Peyer's patch (tissue), 4 donors: ENCODE results near the gene LBX1. TPM values are rescaled to one million over a fixed set of nuclear protein-coding genes. Genes with fewer than 3 reads are reported as not detected.

ENCODE experiments used
- DNase-seq, 3 donors: peaks; one replicate each; pipeline ENCODE4 v3.0.0-alpha.2; 2017 to 2019
- H3K27ac ChIP-seq, 4 donors: fragments of 200-600 bp; sonication (generic); one replicate each; pipeline ENCODE4 v1.5.1; 2016 to 2019
- H3K27me3 ChIP-seq, 2 donors: fragments of 200-600 bp; sonication (generic); one replicate each; pipeline ENCODE4 v1.5.1; 2019
- H3K36me3 ChIP-seq, 3 donors: fragments of 200-600 bp; sonication (generic); one replicate each; pipeline ENCODE4 v1.5.1; 2016 to 2019
- H3K4me1 ChIP-seq, 4 donors: fragments of 200-600 bp; sonication (generic); one replicate each; pipeline ENCODE4 v1.5.1; 2016 to 2019
- H3K4me3 ChIP-seq, 4 donors: fragments of 200-600 bp; sonication (generic); 1 replicate in 3 of 4; 2 replicates in 1 of 4; pipeline ENCODE4 v1.5.1; 2016 to 2019; ENCODE audit warnings: mild to moderate bottlenecking in 1 of 4
- H3K9me3 ChIP-seq, 4 donors: fragments of 200-600 bp; sonication (generic); one replicate each; pipeline ENCODE4 v1.5.1; 2016 to 2019; ENCODE audit warnings: mild to moderate bottlenecking in 1 of 4
- POLR2A ChIP-seq, 2 donors: fragments of 450-650 bp; IDR thresholded peaks; one replicate each; pipeline ENCODE4 v1.5.1; 2017; ENCODE audit warnings: antibody characterized with exemption in 2 of 2, mild to moderate bottlenecking in 2 of 2, moderate library complexity in 2 of 2
- total RNA-seq, 4 donors: library from RNA; depleted of rRNA; stranded (reverse); fragments of >200 nt; gene quantifications; one replicate each; pipeline ENCODE4 v1.1.0, GENCODE V29; 2016
- TF ChIP-seq, protein P1 (sequence below), 6 experiments: fragments of 450-650 bp in 4 of 6; fragments of 200-600 bp in 2 of 6; sonication (generic) in 1 of 6; IDR thresholded peaks; one replicate each; pipeline ENCODE4 v1.5.1; 2017 to 2019; ENCODE audit warnings: antibody characterized with exemption in 6 of 6, mild to moderate bottlenecking in 3 of 6, moderate library complexity in 1 of 6

Gene LBX1
- total RNA-seq, 4 donors from 2014 or later = not detected

DNA sequence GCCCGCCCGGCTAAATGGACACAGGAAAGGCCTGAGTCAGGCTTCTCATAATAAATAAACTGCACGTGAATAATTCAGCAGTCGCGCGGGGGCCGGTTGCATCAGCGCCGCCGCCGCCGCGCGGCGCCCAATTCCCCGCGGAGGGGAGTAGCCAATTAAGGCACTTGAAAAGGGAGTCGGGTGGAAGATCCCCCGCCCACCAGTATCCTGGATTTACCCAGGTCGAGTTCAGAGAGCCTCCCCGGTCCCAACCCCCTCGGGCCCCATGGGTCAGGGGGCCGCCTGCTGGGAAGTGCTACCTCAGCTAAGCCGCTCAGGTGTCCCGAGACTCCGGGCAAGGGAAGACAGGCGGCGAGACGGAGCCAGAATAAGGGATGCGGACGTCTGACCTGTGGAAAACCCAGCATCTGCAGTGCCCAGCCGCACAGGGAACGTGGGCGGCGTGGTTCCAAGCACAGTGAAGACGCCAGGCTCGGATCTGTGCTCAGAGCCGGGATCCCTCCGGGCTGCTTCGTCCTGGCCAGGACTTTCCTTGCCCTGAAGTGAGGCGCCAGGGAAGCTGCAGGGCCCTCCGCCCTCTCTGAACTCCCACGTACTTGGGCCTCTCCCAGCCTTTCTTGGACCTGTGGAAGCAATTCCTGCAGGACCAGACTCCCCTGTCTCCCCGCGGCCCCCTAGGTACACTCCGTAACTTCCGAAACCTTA is 7.3 kb upstream of the LBX1 start:
- Histone ChIP-seq H3K9me3 (no peaks in the 10 kb centered on the region), H3K4me1 (peaks cover 0 to 13% (median 0%) of the 10 kb centered on the region in 4 donors), H3K27me3 (peaks cover 3 to 67% of the 10 kb centered on the region in 2 donors), H3K36me3 (no peaks in the 10 kb centered on the region), H3K4me3 (no peak overlapping the region), H3K27ac (no peak overlapping the region)
- TF ChIP-seq, protein P1, sequence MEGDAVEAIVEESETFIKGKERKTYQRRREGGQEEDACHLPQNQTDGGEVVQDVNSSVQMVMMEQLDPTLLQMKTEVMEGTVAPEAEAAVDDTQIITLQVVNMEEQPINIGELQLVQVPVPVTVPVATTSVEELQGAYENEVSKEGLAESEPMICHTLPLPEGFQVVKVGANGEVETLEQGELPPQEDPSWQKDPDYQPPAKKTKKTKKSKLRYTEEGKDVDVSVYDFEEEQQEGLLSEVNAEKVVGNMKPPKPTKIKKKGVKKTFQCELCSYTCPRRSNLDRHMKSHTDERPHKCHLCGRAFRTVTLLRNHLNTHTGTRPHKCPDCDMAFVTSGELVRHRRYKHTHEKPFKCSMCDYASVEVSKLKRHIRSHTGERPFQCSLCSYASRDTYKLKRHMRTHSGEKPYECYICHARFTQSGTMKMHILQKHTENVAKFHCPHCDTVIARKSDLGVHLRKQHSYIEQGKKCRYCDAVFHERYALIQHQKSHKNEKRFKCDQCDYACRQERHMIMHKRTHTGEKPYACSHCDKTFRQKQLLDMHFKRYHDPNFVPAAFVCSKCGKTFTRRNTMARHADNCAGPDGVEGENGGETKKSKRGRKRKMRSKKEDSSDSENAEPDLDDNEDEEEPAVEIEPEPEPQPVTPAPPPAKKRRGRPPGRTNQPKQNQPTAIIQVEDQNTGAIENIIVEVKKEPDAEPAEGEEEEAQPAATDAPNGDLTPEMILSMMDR (IDR thresholded peaks at IDR 0.05) = no peak
- TF ChIP-seq POLR2A (IDR thresholded peaks at IDR 0.05) = no peak
- DNase-seq = no peak

DNA sequence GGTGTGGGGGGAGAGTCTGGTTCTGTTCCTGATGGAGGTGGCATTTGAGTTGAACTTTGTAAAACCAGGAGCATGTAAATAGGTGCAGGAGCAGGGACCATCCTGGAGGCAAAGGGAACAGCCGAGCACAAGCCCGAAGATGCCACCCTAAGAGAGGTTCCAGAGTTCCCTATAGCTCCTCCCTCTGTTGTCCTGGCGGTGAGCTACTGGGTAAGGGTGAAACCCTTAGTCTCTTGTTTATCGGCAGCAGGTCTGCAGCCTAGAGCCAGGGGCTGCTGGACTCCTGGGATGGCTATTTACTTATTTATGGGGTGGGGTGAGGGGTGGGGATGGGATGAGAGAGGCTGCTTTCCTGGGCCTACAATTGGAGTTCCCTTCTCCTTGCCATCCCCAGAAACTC is 6.5 kb upstream of the LBX1 start:
- Histone ChIP-seq H3K4me3 (no peak overlapping the region), H3K4me1 (peaks cover 0 to 13% (median 0%) of the 10 kb centered on the region in 4 donors), H3K27me3 (peaks cover 3 to 75% of the 10 kb centered on the region in 2 donors), H3K36me3 (no peaks in the 10 kb centered on the region), H3K9me3 (no peaks in the 10 kb centered on the region), H3K27ac (no peak overlapping the region)
- TF ChIP-seq, protein P1 (IDR thresholded peaks at IDR 0.05) = no peak
- no peak for TF ChIP-seq POLR2A (IDR thresholded peaks at IDR 0.05)
- no peak for DNase-seq

DNA sequence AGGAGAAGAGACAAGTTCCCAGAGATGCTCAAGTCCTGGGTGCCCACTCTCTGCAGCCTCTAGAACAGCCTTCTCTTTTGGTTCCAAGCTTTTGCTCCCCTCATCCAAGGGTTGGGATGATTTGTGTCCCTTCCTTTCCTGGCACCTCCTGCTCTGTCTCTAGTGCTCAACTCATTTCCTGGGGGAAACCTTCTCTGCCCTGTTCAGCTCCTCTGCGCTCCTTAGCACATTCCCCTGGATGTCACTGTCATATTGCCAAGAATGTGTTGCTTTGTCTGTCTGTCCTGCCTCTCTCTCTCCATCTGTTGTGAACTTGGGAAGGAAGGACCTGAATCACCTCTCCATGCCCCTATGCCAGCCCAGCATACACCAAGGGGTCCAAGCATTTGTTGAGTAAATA is 5.1 kb upstream of the LBX1 start:
- Histone ChIP-seq H3K27ac (no peak overlapping the region), H3K4me3 (no peak overlapping the region), H3K27me3 (peaks cover 3 to 87% of the 10 kb centered on the region in 2 donors), H3K36me3 (no peaks in the 10 kb centered on the region), H3K9me3 (no peaks in the 10 kb centered on the region), H3K4me1 (peaks cover 0 to 23% (median 4%) of the 10 kb centered on the region in 4 donors)
- no peak for DNase-seq
- no peak for TF ChIP-seq POLR2A (IDR thresholded peaks at IDR 0.05)
- TF ChIP-seq, protein P1 (IDR thresholded peaks at IDR 0.05) = no peak

DNA sequence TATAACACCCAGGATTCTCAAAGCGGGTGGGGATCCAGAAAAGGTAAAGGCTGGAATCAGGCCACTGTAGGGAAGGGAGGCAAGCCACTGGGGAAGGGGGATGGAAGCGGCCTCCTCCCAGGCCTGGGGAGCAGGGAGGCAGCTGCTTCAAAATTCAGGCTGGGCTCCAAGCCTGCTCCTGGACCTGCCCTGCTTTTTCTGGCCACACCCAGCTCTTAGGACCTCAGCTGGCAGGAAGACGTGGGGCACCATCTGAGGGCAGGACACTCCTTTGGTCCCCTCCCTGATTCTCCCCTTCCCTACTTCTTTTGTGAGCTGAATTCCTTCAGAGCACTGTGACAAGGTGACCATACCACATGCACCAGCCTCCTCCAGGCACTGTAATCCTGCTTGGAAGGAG is 4.6 kb upstream of the LBX1 start:
- Histone ChIP-seq H3K9me3 (no peaks in the 10 kb centered on the region), H3K4me3 (no peak overlapping the region), H3K27ac (no peak overlapping the region), H3K4me1 (peaks cover 0 to 27% (median 8%) of the 10 kb centered on the region in 4 donors), H3K27me3 (peaks cover 3 to 89% of the 10 kb centered on the region in 2 donors), H3K36me3 (no peaks in the 10 kb centered on the region)
- no peak for TF ChIP-seq POLR2A (IDR thresholded peaks at IDR 0.05)
- TF ChIP-seq, protein P1 (IDR thresholded peaks at IDR 0.05) = no peak
- no peak for DNase-seq

DNA sequence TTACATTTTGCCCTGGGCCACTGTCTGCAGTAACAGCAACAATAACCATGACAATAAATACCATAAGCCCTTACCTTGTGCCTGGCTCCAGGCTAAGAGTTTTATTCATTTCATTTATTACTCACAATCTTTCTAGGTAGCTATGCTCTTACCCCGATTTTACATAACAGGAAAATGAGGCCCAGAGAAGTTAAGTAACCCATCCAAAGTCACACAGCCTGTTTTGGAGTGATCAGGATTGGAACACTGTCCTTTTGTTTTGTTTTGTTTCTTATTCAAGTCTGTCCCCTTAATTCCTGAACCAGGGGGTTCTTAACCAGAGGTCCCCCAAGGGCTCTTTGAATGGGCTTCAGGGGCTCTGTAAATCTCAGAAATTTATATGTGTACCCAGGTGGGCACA is 4.2 kb upstream of the LBX1 start:
- no peaks in the 10 kb centered on the region for H3K36me3 ChIP-seq
- no peak overlapping the region for H3K27ac ChIP-seq
- peaks cover 3 to 89% of the 10 kb centered on the region in 2 donors for H3K27me3 ChIP-seq
- H3K9me3 ChIP-seq = no peaks in the 10 kb centered on the region
- TF ChIP-seq, protein P1 (IDR thresholded peaks at IDR 0.05) = no peak
- no peak for TF ChIP-seq POLR2A (IDR thresholded peaks at IDR 0.05)
- H3K4me3 ChIP-seq = no peak overlapping the region
- peaks cover 0 to 31% (median 10%) of the 10 kb centered on the region in 4 donors for H3K4me1 ChIP-seq
- no peak for DNase-seq
